Measurements from ENCODE around the gene TEX2. TPM values are rescaled to one million over a fixed set of nuclear protein-coding genes. Genes with fewer than 3 reads are reported as not detected.

The TEX2 gene
- total and polyA plus RNA-seq, 2 donors (not counting 3 experiments of a cell fraction or from before 2014, with no cell fraction given) = 13.3 to 25.8 TPM

- H3K9ac ChIP-seq (replicated peaks; ENCODE audit: extremely low read depth, insufficient read depth, low read length) = no peak overlapping the region
- H3K27ac ChIP-seq (ENCODE audit: insufficient read depth, low read depth, low read length) = no peak overlapping the region
- no peaks in the 10 kb centered on the region for H3K27me3 ChIP-seq (ENCODE audit: control insufficient read depth in 2 of 2, insufficient read depth in 2 of 2, low read length in 2 of 2)
- no peaks in the 10 kb centered on the region for H3K36me3 ChIP-seq (ENCODE audit: control insufficient read depth in 2 of 2, extremely low read depth in 1 of 2, insufficient read depth in 2 of 2, low read length in 2 of 2)
- POLR2A ChIA-PET = no interaction called here
- no peaks in the 10 kb centered on the region for H3K9me3 ChIP-seq (replicated peaks; ENCODE audit: control insufficient read depth, insufficient read depth, low read length)
- no peaks in the 10 kb centered on the region for H3K79me2 ChIP-seq (ENCODE audit: control insufficient read depth, insufficient read depth, low read length)
- FAIRE-seq = no peak
- dilution Hi-C loops (cut with MboI; ENCODE audit: extremely low pct_ligation_motif_present, low sequenced_read_pairs) (no loop called here), intact Hi-C loops (cut with micrococcal nuclease) (no loop called here)
- BruUV-seq (replicated peaks) = no TSS peak
- H3K4me2 ChIP-seq (ENCODE audit: insufficient read depth, low read length) = no peak overlapping the region
- TF ChIP-seq EZH2 (IDR thresholded peaks at IDR 0.05; ENCODE audit: borderline replicate concordance, low read depth, low read length, severe bottlenecking) (no peak), GATA2 (IDR thresholded peaks at IDR 0.05; ENCODE audit: insufficient read depth, insufficient read length, low read depth, low read length) (no peak), POLR2A (IDR thresholded peaks at IDR 0.05; ENCODE audit: low read depth, low read length) (no peak), JUN (IDR thresholded peaks at IDR 0.05; ENCODE audit: borderline replicate concordance, insufficient read depth, insufficient read length, low read depth) (no peak), MYC (IDR thresholded peaks at IDR 0.05; ENCODE audit: low read depth, low read length) (no peak), POLR2AphosphoS5 (IDR thresholded peaks at IDR 0.05; ENCODE audit: insufficient read depth, low read depth, low read length) (no peak), FOS (IDR thresholded peaks at IDR 0.05; ENCODE audit: borderline replicate concordance, insufficient read depth, low read length) (no peak), CTCF (IDR thresholded peaks at IDR 0.05; ENCODE audit: extremely low read depth in 1 of 2, insufficient read depth in 1 of 2, low read depth in 1 of 2, low read length in 2 of 2) (no peak), MAX (IDR thresholded peaks at IDR 0.05; ENCODE audit: insufficient read depth, insufficient read length) (no peak)
- H4K20me1 ChIP-seq (replicated peaks; ENCODE audit: control insufficient read depth, extremely low read depth, insufficient read depth, low read length) = no peaks in the 10 kb centered on the region
- CTCF ChIA-PET = interaction anchor here (0.9 to 1.4 kb wide), 2 partner anchors 7 to 13 kb away, joined by 3 to 7 read pairs; no protein-coding TSS in a partner anchor
- no peak overlapping the region for H3K4me3 ChIP-seq (replicated peaks in 1 of 3; ENCODE audit: insufficient read depth in 1 of 3, low read depth in 1 of 3, low read length in 3 of 3)
- H3K9me1 ChIP-seq (replicated peaks; ENCODE audit: control insufficient read depth, extremely low read depth, insufficient read depth, low read length) = no peaks in the 10 kb centered on the region
- no peaks in the 10 kb centered on the region for H3K4me1 ChIP-seq (ENCODE audit: control insufficient read depth, extremely low read depth, insufficient read depth, low read length)
- H2AFZ ChIP-seq (ENCODE audit: low read depth, low read length) = no peak overlapping the region
- DNase-seq (ENCODE audit: low read depth, low spot score) = no peak
These were observed 39.8 kb downstream of the TEX2 start for GRCh38 chr17:64223283-64223682.

Measured in endothelial cell of umbilical vein (primary cell).